NCI-H1417 (cell line): ENCODE results near the gene PCAT6.
"Not testable (repeated sequence)": the region's sequence is repeated elsewhere in the genome, so short reads cannot be mapped to it uniquely, and the experiment has no call there.

Experiments used
- DNase-seq, 3 experiments: peaks; one replicate each; lab custom pipeline; 2025; lab: John Stamatoyannopoulos, UW

Gene PCAT6

DNA sequence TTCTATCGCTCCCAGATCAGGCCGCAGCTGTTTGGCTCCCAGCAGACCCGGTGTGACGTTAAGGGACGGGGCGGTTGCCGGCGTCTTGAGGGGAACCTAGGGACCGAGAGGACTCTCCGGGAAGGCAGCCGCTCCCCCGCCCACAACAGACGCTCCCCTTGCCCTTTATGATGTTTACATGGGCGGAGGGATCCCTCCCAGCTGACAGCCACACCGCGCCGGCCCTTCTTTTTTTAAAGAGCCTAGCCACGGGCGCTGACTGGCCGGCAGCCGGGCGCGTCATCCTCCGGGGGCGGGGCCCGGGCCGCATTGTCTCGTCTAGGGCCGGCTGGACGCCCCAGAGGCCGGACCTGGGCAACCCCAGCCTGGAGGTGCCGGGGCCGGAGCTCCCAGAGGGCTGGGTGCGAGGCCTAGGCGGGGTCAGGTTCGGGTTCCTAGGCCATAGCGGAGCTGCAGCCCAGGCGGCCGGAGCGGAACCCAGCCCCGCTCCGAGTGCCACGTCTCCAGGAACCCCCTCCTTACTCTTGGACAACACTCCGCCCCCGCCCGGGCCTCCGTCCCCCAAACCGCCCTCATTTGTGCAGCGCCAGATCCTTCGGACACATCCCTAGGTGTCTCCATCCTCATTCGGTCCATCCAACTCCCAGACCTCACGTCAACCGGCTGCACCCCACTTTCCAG is at the start of gene PCAT6:
Gene PCAT6 (plus strand): TSS at position 340 of the 681 bp plus-strand sequence.
- peak; percentile 95 to 99 (median 97) for DNase-seq

DNA sequence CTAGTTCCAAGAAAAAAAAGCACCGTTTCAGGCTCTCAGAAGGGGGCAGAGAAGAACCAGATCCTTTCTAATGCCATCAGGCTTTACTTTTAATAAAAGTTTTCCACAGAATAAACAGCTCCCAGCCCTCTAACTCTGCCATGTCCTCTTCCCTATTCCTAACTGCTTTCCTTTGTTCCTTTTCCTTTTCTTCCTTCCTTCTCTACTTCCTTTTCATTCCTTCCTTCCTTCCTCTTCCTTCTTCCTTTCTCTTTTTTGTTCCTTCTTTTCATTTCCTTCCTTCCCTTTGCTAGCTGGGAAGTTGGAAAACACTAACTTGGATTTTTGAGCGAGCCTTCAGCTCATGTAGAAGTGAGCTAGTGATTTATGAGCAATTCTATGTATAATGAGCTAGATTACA is 48.7 kb upstream of the PCAT6 start:
- no peak for DNase-seq

DNA sequence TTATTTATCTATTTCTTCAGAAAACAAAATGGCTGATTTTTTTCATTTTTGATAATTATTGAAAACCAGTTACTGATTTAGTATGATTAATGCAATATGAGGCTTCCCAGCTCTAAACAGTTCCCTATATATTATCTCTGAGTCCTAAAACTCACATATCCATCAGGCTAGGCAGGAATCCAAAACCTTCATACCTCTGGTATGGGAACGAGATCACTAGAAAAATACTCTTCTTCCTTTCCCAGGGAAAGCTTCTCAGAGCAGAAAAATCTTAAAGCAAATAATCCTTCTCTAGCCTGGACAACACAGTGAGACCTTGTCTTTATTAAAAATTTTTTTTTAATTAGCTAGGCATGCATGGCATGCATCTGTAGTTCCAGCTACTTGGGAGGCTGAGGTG is 45.0 kb upstream of the PCAT6 start:
- no peak for DNase-seq

DNA sequence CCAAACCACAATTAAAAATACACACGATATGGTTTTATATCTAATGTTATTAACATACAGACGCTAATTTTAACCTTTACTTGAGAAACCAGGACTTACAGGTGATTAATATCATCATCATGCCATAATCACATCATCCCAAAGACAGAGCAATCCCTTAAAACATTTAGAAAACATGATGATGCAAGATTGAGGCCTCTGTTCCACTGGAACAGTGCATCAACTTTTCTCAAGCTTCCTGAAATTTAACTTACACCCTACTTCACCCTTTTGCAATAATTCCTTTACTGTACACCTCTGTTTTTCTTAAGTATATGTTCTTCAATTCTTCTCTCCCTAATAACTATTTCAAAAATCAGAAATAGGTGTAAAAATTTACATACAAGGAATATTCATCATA is 40.6 kb upstream of the PCAT6 start:
- no peak for DNase-seq

DNA sequence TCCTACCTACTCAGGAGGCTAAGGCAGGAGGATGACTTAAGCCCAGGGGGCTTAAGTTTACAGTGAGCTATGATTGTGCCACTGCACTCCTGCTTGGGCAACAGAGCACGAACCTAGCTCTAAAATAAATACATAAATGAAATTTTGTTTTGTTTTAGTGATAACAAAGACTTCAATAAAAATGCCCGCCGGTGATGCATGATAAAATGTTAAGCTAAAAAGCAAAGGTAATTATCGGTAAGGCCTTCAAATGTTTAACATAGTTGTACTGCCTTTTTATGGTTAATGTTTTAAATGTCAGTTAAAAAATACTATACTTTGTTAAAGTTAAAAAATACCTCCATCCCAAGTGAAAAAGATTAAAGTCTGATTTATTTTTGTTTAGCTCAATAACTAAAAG is 29.6 kb upstream of the PCAT6 start:
- no peak for DNase-seq

DNA sequence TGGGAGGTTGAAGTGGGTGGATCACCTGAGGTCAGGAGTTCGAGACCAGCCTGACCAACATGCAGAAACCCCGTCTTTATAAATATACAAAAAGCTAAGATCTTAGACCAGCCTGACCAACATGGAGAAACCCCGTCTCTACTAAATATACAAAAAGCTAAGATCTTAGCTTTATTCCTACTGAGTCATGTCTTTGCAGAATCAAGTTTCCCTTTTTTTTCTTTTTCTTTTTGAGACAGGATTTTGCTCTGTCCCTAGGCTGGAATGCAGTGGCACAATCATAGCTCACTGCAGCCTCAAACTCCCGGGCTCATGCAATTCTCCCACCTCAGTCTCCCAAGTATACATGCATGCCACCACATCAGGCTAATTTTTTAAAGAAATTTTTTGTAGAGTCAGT is 23.9 kb upstream of the PCAT6 start:
- DNase-seq: no peak

DNA sequence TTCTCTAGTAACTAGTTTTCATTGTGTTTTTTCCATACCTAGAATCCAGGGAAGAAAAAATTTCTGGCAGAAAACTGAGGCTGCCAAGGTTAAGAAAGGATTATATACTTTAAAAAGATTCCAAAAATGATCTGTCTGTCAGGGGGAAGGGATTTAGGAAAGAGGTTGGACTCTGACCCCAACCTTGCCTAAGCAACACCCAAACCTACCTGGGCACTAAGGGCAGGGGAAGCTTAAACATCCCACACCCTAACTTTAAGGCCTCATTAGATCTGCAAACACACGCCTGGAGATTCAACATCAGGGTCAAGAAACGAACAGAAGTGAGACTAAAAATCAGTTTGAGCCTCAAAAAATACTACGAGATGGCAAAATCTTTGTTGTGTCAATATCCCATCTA is 22.0 kb upstream of the PCAT6 start:
- DNase-seq: no peak

DNA sequence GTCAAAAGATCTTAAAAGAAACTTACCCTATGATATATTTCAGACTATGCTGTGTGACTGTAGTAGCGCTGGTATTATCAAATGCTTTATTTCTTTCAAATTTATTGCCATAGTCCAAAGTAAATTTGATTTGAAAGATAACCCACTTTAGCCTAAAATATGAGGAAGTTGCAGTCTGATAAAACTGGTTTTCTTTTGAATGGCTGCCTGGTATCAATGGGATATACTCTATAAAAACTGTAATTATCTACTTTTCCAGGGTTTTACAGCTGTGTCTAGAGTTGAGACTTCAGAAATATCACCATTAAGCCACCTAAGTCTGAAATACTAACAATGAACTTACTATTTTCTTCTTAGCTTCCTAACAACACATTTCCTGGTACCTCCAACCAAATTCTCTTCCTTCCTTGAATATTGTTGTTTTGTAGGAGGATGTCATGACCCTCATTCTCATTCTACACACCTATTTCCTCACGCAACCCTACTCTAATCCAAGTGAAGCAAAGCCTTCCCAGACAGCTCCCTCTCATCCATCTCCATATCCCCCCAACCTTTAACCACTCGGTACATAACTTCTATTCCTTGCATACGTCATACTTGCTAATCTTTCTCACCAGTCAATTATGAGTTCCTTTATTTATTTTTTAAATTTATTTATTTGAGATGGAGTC is 19.5 kb upstream of the PCAT6 start:
- DNase-seq: no peak

DNA sequence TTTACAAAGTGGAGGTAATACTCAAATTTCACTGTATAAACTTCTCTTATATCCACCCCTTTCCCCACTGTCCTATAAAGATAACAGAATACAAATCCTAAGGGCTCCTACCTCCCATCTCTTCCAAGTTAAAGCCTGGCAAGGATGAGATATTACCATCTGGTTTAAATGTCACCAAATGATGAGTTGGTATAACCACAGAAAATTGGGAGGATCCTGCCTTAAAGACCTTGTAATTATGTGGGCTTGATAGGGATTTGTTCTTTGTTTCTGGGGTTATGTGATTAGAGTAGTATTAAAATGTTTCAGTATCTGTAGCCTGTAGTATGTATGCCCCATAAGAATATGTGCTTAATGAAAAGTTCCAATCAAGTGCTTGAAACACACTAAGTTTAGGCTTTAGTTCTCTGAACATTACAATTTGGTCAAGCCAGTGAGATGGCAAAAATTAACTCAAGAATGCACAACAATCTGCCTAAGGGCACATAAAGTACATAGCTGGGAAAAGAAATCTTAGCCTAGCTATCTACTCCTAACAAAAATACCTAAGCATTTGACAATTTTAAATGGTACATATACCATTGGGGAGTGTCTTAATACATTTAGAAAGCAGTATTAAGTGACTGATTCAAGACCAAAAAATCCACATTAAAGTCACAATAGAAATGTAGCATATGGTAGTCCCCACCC is 16.6 kb upstream of the PCAT6 start:
- DNase-seq: no peak

DNA sequence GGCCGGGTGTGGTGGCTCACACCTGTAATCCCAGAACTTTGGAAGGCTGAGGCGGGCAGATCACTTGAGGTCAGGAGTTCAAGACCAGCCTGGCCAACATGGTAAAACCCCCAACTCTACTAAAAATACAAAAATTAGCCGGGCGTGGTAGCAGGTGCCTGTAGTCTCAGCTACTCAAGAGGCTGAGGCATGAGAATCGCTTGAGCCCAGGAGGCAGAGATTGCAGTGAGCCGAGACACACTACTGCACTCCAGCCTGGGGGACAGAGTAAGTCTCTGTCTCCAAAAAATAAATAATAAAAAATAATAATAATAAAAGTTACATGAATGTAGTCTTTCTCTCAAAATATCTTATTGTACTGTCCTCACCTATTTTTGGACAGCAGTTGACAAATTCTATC is 15.8 kb upstream of the PCAT6 start:
- not testable (repeated sequence) for DNase-seq

DNA sequence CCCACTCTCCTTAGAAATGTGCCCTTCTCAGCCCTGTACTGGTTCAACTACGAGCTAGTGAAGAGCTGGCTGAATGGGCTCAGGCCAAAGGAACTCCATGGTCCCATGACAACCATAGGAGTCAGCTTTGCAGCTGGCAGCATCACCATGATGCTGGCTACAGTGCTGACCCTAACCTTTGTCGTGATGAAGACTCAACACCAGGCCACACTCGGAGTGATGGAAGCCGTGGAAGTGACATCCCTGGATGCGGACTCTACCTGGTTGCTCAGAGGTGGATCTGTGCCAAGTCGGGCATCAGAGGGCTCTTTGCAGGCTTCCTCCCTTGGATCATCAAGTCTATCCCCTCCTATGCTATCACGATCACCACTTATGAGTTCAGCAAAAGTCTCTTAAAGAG is 14.1 kb upstream of the PCAT6 start:
- no peak for DNase-seq

DNA sequence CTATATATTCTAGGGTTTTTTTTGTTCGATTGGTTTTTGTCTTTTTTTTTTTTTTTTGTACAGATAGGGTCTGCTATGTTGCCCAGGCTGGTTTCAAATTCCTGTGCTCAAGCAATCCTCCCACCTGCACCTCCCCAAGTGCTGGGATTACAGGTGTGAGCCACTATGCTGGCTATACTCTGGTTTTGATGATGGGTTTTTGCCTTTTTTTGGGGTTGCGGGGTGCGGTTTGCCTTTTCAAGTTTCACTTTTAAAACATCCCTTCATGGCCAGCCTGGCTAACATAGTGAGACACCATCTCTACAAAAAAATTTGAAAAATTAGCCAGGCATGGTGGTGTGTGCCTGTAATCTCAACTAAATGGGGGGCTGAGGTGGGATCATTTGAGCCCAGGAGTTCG is 12.5 kb upstream of the PCAT6 start:
- DNase-seq: no peak

DNA sequence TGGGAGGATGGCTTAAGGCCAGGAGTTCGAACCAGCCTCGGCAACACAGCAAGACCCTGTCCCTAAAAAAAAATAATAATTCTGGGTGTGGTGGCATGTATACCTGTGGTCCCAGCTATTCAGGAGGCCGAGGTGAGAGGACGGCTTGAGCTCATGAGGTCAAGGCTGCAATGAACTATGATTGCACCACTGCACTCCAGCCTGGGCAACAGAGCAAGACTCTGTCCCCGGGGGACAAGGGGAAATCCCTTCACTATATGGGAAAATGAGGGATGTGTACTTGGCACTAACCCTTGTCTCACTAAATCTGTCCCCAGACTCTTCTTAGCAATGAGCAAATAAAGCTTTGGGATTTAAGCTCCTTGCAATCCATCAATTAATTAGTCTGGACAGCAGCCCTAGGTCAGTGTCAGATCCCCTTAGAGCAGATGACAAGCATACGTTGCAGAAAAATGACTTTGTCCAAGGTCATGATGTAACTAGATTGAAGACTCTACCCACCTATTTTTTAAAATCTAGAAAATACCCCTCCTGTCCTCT is 11.9 kb upstream of the PCAT6 start:
- no peak for DNase-seq

DNA sequence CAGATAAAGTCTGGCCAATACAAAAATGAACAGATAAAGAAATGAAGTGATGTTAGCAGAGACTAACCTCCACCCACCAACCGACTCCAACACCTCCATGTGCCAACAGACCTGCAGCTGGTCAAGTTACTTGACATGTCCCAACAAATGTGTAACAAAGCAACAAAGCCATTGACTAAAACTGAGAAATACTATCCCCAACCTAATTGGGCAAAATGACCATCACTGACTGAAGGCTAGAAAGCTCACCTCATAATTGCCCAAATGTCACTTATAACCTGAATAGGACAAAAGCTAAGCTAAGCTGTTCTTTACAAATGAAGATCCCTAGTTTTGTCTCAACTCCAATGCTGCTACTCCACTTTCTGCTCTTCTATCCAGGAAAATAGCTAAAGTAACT is 10.0 kb upstream of the PCAT6 start:
- DNase-seq: no peak

DNA sequence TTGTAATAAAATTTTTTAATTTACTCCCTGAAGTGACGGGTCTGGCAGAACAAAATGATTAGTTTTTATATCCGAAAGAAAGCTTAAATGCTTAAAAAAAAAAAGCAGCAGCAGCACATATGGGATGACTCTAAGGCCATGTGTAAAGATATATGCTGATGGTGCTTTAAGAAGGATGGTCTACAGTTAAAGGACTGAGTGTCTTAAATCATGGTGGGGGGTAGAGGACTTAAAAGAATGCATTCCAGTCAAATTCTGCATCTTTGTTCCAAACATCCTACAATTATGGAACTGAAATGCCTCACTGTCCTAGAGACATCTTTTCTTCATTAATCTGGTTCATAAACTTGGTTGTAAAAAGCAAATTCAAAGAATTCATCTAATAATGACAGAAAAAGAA is 9.6 kb upstream of the PCAT6 start:
- DNase-seq: no peak

DNA sequence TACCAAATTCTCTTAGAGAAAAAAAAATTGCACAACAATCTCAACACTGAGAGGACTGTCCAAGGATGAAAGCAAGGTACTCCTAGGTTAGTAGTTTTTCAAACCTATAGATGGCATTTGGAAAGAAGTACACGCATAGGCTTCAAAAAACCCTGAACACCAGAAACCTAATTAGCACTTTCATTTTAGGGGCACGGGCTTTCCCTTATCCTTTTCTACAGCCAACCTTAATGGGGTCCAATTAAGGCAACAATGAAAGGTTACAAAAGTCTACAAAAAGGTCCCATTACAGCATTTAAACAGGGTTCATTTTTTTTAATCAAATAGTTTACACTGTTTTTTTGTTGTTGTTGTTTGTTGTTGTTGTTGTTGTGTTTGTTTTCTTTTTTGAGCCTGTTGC is 8.7 kb upstream of the PCAT6 start:
- DNase-seq: no peak

DNA sequence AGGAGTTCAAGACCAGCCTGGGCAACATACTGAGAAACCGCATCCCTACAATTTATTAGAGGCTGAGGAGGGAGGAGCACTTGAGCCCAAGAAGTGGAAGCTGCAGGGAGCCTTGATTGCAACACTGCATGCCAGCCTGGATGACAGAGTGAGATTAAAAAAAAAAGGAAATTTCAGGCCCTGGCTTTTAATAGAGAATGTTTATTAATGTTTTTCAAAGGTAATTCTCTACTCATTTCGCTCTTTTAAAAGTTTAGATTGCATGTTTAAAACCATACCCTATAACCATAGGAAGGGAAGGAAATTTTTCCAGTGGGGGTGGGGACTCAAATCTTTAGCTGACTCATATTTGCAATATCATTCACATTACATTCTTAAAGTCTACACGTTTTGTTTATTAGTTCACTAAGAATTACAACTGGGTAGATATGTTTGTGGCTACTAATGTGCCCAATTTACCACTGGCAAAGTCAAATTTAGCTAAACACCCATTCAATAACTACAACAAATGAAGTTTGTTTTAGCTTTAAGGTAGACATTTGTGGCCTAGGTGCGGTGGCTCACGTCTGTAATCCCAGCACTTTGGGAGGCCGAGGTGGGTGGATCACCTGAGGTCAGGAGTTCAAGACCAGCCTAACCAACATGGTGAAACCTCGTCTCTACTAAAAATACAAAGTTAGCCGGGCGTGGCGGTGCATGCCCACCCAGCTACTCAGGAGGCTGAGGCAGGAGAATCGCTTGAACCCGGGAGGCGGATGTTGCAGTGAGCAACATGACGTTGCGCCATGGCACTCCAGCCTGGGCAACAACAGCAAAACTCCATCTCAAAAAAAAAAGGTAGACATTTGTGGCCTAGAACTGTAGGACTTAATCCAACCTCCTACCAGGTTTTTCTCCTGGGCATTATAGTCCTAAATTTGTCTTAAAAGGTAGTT is 7.5 kb upstream of the PCAT6 start:
- DNase-seq: no peak

DNA sequence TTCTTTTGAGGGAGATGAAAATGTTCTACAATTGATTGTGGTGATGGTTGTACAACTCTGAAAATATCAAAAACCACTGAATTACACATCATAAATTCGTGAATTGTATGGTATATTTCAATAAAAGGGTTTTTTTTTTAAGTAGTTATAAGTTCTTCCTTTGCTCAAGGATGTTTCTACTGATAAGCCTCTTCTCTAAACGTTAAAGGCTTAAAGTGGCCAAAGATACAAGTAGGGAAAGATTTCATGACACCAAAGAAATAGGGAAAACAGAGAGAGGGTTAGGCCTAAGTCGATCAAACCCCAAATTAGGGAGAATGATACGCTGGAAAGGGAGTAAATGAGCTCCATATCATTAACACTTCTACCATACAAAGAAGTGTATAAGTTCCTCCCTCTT is 6.6 kb upstream of the PCAT6 start:
- no peak for DNase-seq

DNA sequence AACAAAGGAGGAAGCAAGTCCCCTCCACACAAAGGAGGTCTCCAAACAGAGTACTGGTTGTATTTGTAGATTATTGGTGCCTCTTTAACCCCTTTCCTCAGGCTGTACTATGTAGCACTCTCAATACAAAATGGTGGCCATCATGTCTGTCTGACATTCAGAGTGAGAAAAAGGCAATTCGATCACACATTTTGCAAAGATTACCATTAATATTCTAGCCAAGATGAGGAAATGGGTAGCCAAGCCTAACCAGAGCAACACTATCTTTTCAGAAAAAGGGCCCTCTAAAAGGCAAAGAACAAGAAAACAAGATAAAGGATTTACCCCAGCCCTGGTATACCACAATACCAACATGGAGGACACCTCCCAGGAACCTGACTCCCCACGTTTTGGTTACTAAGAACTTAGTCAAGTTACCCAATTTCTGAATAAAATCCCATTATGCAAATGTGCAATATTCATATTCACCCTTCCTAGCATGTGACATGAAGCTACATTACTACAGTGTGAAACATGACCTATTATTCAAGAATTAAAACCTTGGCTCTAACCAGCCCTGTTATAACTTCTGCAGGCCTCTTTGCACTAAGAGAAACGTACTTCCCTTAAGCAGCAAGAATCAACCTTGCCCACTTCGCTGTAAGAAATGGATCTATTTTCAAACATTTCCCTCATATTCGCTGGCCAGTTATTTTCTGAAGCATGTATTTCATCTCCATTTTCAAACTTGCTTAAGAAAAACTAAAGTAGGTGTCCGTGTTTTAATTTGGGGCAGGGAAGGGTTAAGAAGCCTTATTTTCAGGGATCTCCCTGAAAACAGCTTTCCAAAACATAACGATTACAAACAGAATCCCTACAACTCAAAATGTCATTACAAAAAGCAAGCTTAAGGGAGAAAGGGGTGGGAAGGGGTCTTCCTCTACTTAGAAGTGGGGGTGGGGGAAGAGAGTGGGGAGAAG is 4.6 kb upstream of the PCAT6 start:
- DNase-seq: peak in 1 of 3 experiments; percentile 43

DNA sequence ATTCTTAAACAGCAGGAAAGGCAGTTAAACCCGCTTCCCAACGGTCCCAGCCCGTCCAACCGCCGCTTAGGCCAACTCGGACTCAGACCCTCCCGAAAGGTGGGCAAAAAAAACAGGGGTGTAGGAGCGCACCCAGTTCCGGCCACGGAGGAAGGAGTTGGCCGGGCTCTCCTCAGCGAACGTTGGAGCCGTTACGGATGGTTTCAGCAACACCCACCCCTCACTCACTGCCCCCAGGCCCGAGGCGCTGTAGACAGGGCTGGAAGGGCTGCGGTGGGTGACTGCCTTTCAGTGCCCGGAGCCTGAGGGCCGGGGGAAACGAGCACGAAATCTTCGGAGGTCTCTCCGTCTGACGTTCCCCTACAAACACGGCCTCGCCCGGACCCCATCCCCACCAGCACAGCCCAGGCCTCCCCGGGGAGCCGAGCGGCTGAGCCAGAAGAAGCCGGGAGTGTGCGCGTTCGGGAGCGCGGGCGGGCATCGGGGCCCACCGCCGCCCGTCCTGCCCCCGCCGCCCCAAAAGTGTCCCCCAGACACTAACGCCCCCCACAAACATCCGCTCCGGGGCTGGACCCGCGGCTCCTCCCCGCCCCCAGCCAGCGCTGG is 3.8 kb upstream of the PCAT6 start:
- peak in 2 of 3 experiments; percentile 58 to 64 for DNase-seq
